Urothelium cell line (cell line): Measurements from ENCODE around the gene GPI.
"Not testable (repeated sequence)": the region's sequence is repeated elsewhere in the genome, so short reads cannot be mapped to it uniquely, and the experiment has no call there.

Experiments used
- DNase-seq: peaks from one replicate; pipeline ENCODE4 v3.0.0; 2011; ENCODE audit warnings: low spot score, mixed read lengths
- FAIRE-seq: peaks from 2 replicates; lab custom pipeline; 2011; peaks lifted over from hg19 to GRCh38; lab: Jason Lieb, UNC

The GPI gene

DNA sequence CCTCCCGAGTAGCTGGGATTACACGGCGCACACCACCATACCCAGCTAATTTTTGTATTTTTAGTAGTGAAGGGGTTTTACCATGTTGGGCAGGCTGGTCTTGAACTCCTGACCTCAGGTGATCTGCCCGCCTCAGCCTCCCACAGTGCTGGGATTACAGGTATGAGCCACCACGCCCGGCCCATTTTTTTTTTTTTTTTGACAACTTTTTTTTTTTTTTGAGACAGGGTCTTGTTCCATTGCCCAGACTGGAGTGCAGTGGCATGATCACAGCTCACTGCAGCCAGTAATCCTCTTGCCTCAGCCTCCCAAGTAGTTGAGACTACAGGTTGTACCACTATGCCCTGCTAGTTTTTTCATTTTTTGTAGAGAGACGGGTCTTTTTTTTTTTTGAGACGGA is 35.8 kb downstream of the GPI start:
- not testable (repeated sequence) for DNase-seq, FAIRE-seq

DNA sequence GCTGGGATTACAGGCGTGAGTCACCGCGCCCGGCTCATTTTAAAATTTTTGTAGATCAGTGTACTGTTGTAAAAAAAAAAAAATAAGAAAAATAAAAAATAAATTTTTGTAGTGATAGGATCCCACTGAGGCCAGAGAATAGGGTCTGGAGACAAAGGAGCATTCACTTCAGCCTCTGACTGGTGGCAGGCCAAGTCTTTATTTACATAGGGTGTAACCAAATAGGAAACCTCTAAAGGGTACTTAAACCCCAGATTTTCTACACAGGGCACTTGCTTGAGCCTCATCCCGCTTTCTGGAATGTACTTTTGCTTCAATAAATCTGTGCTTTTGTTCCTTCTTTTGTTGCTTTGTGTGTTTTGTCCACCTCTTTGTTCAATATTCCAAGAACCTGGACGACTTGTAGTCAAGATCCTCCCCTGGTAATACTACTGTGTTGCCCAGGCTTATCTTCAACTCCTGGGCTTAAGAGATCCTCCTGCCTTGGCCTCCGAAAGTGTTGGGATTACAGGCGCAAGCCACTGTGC is 37.1 kb downstream of the GPI start:
- FAIRE-seq (no peak), DNase-seq (no peak)

DNA sequence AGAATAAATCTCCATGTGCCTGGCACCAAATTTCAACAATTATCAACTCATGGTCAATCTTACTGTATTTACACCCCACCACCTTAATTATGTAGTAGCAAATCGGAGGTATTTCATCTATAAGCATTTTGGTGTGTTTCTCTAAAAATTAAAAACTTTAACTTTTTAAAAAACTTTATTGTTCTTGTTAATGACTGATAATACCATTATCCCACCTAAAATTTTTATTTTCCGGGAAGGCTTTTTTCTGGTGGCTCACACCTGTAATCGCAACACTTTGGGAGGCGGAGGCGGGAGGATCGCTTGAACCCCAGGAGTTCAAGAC is 38.8 kb downstream of the GPI start:
- DNase-seq, result no peak
- no peak for FAIRE-seq

DNA sequence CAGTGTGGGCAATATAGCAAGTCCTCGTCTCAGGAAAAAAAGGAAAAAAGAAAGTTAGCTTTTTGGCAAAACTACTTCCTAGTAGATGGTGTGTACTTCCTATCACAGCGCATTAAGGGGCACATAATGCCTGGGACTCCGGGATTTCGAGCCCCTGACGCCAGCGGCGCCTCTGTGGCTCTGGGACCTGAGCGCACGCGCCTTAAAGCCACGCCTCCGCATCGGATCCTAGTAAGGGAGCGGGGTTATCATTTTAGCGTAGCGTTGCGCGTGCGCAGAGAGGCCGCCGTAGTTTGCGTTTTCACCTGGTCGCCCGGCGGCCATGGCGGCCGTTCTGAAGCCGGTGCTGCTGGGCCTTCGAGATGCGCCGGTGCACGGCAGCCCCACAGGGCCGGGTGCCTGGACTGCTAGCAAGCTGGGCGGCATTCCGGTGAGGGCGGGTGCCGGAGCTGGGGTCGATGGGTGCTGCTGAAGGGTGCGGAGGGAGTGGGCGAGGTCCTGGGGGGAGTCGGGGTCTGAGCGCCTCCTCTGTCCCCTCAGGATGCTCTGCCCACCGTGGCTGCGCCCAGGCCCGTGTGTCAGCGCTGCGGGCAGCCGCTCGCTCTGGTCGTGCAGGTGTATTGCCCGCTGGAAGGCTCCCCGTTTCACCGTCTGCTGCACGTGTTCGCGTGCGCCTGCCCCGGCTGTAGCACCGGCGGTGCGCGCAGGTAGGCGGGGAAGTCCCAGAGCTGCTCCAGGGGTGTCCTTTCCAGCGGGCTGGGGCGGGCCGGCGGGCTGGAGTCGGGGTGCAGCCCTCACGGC is 39.3 kb downstream of the GPI start, which contains the start of gene PDCD2L:
Gene PDCD2L, plus strand, starts transcription at position 291 of the 801 bp plus-strand sequence. Its CDS starts 32 bp downstream, at position 323.
- peak; percentile 96 for DNase-seq
- FAIRE-seq, result peak; percentile 40

DNA sequence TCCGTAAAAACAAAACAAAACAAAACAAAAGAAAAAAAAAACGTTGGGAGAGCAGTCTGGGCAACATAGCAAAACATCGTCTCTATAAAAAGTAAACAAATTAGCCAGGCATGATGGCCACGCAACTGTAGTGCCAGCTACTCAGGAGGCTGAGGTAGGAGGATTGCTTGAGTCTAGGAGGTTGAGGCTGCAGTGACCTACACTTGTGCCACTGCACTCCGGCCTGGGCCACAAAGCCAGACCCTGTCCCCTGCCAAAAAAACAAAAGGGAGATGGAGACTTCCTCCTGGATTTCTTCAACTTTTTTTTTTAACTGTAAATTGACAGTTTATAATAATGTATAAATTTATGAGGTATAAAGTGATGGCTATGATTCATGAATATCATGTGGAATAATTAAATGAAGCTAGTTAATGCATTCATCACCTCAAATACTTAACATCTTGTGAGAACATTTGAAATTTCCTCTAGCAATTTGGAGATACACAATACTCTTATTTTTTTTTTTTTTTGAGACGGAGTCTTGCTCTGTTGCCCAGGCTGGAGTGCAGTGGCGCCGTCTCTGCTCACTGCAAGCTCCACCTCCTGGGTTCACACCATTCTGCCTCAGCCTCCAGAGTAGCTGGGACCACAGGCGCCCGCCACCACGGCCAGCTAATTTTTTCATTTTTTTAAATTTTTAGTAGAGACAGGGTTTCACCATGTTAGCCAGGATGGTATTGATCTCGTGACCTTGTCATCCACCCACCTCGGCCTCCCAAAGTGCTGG is 41.1 kb downstream of the GPI start:
- DNase-seq (no peak), FAIRE-seq (no peak)

DNA sequence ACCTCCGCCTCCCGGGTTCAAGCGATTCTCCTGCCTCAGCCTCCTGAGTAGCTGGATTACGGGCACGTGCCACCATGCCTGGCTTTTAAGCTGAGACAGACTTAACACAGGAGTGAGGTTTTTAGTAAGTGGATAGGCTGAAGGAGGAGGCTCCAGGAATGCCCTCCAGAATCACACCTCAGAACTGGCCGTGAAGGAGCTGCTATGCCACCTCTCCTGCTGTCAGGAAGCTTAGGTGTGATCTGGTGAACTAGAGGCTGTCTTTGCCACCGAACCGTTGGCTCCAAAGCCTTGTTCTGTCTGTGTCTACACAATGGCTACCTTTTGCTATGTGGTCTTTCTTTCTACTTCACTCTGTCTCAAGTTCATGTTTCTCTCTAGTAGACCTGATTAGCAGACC is 43.4 kb downstream of the GPI start:
- FAIRE-seq (no peak), DNase-seq (no peak)

DNA sequence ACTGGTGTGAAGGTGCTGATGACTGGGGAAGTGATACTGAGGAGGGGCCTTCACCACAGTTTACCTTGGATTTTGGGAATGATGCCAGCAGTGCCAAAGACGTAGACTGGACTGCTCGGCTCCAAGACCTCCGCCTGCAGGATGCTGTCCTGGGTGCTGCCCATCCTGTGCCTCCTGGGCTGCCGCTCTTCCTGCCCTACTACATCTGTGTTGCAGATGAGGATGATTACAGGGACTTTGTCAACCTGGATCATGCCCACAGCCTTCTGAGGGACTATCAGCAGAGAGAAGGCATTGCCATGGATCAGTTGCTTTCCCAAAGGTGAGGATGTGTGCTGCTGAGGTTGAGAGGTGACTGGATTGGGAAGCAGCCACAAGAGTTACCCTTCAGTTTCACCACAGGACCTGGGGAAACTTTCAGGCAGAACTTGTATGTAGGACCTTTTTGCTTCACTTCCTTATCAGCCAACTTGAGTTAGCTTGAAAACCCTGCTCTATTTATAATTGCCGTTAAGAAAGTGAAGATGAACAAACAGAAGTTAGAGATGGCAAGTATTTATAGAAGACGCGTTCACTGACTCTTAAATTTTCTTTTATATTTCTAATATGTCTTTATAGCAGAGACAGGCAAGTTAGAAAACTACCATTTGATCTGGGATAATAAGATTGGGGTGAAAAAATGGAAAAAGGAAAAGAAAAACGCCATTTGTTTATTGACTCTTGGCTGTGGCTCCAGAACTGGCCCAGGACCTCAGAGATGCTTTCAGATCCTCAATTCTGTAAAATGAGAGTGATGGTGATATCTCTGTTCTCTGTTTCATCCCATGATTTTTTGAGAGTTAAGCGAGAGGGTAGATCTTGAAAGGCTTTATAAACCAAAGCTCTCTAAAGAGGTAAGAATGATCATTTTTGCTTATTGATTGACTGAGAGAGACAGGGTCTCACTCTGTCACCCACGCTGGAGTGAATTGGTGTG is 44.5 kb downstream of the GPI start:
- FAIRE-seq (no peak), DNase-seq (no peak)

DNA sequence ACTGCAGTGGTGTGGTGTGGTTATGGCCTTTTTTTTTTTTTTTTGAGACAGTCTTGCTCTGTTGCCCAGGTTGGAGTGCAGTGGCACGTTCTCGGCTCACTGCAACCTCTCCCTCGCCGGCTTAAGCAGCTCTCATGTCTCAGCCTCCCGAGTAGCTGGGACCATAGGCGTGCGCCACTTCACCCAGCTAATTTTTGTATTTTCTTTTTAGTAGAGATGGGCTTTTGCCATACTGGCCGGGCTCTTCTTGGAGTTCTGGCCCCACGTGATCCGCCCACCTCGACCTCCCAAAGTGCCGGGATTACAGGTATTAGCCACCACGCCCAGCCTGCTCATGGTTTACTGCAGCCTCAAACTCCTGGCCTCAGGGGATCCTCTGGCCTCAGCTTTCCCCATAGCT is 46.2 kb downstream of the GPI start:
- DNase-seq (no peak), FAIRE-seq (no peak)

DNA sequence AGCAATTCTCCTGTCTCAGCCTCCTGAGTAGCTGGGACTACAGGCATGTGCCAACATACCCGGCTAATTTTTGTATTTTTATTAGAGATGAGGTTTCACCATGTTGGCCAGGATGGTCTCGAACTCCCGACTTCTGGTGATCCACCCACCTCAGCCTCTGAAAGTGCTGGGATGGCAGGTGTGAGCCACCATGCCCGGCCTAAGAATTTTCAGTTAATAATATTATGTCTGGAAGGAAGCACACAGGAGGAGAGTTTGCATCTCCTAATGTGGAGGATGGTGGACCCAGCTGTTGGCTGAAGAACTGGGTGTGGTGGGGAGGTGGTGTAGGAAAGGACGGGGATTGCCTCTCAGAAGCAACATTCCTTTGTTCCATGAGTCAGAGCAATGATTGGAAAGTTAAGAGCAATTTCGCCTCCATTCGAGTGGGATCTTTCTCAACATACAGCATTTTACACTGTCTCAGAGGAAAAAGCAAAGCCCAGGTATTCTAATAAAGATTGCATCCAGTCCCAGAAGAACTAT is 51.1 kb downstream of the GPI start:
- FAIRE-seq (no peak), DNase-seq (no peak)

DNA sequence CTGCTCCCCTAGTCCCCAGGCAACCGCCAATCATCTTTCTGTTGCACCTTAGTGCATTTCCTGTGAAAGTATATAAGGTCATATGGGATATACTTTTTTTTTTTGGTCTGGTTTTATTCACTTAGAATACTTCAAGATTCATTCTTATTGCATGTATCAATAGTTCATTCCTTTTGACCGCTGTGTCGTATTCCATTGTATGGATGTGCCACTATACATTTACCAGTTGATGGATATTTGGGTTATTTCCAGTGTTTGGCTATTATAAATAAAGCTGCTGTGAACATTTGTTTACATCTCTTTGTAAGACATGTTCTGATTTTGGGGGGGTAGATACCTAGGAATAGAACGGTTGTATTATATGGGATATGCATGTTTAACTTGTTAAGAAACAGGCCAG is 53.3 kb downstream of the GPI start:
- no peak for FAIRE-seq
- no peak for DNase-seq

DNA sequence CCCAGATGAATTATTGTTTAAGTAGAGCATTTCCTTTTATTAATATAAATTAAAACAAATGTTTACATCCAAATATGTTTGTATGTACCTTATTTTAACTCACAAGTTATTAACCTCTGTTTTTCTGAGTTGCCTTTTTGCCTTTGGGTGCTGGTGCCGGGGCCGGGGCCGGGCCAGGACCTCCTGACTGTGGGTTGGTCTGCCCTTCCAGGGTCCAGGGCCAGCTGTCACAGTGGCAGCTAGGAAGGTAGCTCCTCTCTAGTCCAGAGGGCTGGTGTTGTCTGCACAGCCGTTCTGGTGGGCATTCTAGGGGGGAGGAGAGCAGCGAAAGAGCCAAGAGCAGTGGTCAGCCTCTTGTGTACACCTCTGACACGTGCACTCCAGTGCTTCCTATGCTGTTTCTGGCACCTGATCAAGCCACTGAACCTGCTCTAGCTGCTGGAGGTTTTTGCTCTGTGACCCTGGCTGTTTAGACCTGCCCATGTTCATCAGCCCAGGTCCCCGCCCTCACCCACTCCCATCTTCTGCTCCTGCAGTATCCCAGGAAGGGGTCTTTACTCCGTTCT is 61.2 kb downstream of the GPI start:
- FAIRE-seq (no peak), DNase-seq (no peak)

DNA sequence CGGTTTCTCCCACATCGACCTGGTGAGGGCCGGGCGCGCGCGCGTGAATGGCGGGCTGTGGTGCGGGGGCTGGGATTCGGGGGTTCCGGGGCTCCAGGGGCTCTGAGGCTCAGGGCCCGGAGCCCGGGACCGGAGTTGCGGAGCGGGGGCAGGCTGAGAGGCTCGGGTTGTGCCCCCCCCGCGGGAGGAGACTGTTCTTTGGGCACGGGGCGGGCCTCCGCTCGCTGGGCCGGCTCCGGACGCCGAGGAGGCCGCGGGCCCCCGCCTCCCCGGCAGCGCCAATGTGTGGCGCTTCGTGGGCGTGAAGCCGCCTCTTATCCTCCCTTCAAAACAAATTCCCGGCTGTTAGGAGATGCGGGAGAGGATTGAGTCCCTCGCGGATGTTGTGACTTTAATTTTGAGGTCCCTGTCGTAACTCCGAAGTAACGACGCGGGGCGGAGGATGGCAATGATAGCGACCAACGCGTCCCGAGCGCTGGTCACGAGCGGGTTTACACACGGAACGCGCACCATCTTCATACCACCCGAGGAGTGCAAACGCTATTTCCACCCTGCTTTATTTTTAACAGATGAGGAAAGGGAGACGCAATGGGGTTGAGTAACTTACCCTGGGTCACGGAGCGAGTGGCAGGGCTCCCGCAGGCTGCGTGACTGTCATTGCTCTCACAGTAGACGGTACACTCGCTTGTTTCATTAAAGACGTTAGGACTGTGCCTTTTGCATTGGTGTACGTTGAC is 63.7 kb downstream of the GPI start:
- DNase-seq, result peak; percentile 70
- no peak for FAIRE-seq

DNA sequence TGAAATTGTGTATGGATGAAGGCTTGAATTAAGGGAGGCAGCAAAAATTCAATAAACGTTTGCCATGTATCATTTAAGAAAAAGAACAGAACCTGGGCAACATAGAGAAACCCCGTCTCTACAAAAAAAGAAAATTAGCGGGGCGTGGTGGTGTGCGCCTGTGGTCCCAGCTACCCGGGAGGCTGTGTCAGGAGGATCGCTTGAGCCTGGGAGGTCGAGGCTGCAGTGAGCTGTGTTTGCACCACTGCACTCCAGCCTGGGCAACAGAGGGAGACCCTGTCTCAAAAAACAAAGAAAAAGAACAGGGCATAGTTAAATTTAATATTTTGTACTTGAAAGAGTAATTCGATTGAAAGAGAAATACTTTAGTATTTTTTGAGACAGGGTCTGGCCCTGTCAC is 64.6 kb downstream of the GPI start:
- no peak for FAIRE-seq
- no peak for DNase-seq

DNA sequence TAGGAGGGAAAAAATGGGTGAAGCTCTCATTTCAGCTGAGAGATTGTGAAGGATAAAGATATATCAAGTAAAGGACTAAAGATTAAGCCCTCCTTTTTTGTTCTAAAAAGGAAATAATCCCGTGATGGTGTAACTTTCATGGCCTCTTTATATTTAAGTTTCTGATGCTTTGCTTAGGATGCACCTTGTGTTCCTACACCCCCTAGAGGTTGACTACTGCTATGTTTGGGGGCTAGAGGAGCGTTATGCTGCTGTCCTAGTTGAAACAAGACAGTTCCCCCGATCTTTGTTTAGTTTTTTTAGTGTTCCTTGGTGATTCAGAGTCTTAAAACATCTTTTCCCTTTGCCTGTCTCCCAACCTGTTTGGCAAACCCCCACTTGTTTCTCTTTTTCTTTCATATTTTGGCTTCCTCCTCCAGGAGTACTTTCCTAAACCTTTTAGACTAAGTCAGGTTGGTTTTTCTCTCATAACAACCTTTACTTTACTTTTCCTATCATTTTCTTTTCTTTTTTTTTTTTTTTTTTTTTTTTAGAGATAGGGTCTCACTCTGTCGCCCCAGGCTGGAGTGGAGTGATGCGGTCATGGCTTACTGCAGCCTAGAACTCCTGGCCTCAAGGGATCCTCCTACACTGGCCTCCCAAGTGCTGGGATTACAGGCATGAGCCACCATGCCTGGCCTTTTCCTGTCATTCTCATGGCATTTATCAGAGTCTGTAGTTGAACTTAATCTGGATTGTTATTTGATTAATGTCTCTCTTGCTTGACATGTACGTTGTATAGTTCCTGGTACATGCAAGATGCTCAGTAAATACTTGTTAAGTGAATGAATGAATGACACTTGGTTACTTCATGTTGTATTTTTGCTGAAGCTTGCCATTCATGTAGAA is 66.0 kb downstream of the GPI start:
- DNase-seq, result peak; percentile 60
- FAIRE-seq, result no peak

DNA sequence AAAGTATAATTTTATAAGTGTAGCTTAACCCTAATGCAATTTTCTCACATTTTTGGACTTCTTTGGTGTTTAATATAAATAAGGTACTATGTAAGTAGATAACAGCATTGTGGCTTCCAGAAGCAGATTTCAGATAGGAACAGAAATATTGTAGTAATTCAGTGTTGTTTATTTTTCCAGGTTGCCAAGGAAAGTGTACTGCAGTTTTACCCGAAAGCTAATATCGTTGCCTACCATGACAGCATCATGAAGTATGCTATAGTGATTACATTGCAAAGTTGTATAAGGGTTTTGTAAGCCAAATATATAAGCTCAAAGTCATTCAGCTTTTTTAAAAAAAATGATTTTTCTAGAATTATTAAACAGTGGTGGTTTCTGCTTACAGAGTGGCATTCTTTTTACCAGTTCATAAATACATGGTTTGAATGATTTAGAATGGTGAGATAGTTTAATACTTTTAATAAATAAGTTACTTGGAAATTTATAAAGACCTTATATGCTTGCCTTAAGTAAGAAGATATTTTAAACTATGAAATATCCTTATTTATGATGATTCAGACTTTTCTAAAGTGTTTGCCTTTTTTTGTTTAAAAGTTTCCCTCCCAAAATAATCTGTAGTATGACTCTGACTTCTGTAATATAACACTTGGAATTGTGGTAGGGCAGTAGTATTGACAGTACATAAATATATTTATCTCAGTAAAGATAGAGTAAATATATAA is 66.8 kb downstream of the GPI start:
- no peak for FAIRE-seq

DNA sequence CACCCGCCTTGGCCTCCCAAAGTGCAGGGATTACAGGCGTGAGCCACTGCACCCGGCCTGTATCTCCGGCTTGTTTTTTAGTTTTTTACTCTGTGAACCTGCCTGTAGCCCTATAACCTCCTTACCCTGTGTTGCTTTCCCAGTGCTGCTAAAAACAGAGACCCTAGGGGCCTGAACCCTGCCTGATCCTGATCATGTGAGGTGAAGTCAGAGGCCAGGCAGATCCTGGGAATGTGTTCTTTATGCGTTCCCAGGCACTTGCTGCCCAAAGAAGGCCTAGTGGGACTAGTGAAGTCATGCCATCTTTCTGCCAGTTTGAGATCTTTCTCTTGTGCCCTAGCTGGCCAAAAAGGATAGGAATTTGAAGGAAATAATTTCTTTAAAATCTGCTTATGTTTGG is 67.8 kb downstream of the GPI start:
- DNase-seq, result no peak
- no peak for FAIRE-seq

More for the DNA sequence above, 66.8 kb downstream of the GPI start:
- no peak for DNase-seq

DNA sequence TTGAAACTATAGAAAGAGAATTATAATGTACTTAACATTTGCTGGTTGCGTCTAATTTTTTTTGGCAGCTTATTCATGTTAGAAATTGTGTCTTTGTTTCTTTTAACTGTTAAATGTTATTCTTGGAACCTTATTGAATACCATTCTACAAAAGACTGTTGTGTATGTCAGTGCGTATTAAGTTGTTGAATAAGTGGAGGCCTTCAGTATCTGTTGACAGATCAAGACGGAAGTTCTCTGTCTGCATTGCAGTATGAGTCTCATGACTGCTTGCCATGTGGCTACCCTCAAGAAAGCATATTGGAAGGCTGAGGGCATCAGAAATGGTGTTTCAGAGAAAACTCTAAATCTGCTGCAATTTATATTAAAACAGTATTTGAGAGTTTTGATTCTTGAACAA is 71.7 kb downstream of the GPI start:
- FAIRE-seq (no peak), DNase-seq (no peak)

DNA sequence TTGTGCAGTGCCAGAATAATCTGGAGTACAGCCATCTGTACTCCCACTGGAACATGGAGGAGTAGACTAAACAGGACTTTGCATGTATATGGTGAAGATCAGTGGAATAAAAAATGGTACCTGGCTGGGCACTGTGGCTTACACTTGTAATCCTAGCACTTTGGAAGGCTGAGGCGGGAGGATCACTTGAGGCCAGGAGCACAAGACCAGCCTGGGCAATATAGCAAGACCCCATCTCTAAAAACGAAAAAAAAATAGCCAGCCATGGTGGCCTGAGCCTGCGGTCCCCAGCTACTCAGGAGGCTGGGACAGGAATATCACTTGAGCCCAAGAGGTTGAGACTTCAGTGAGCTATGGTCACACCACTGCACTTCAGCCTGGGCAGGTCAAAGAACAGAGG is 83.2 kb downstream of the GPI start:
- no peak for FAIRE-seq
- no peak for DNase-seq
